Measurements from ENCODE around the gene ZDHHC22.

ZDHHC22 gene

DNA sequence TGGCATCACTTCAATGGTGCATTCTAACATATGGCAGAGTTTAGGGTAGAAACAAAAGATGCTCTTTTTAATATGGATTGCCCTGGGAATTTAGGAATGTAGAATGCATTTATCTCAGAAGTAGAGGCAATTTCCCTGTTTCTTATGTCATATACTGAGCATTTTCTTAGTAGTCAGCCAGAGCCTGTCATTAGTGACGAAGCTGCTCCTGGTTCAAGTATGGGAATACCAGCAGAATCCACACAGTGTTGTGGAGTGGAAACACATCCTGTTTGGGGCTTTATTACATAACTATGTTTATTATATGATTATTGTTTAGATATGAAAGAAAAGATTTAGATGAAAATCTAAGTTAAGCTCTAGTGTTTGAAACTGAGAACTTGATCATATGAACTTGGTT, 31.3 kb downstream of the ZDHHC22 start:
- TF ChIP-seq POLR2A (IDR thresholded peaks at IDR 0.05; ENCODE audit: low read depth, low read length): no peak
- FAIRE-seq (no peak), DNase-seq (ENCODE audit: insufficient read length, low spot score) (no peak)

DNA sequence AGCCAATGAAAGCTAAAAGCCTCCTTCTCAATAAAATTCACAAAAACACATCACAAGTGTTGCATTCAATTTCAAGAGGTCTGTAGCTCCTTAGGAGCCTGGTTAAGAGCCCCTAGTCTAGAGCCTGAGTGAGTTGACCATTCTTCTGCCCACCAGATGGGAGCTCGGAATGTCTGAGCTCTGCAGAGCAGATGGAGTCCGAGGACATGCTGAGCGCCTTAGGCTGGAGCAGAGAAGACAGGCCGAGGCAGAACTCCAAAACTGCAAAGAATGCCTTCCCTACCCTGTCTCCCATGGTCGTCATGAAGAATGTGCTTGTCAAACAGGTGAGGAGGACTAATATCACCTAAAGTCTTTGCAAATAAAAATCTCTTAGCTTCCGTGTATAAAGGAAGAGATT, 31.9 kb downstream of the ZDHHC22 start:
- FAIRE-seq: no peak
- no peak for DNase-seq (ENCODE audit: insufficient read length, low spot score)
- no peak for TF ChIP-seq POLR2A (IDR thresholded peaks at IDR 0.05; ENCODE audit: low read depth, low read length)

DNA sequence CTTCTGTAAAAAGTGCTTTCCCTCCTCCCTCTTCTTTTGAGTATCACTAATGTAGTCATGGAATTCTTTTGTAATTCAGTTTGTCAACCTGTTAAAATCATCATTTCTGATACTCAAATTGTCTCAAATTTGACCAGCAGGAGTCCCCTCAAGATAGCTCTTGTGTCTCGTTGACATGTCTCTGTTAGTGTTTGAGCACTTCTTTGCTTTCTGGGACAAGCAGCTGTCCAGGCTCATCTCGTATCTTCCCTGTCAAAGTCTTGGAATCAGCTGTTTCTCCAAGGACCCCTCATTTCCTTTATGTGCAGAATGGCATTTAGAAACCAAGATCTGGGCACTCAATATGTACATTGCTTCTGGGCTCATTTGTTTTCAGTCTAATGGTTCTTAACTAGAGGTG, 32.8 kb downstream of the ZDHHC22 start:
- no peak for TF ChIP-seq POLR2A (IDR thresholded peaks at IDR 0.05; ENCODE audit: low read depth, low read length)
- no peak for DNase-seq (ENCODE audit: insufficient read length, low spot score)
- FAIRE-seq: no peak

DNA sequence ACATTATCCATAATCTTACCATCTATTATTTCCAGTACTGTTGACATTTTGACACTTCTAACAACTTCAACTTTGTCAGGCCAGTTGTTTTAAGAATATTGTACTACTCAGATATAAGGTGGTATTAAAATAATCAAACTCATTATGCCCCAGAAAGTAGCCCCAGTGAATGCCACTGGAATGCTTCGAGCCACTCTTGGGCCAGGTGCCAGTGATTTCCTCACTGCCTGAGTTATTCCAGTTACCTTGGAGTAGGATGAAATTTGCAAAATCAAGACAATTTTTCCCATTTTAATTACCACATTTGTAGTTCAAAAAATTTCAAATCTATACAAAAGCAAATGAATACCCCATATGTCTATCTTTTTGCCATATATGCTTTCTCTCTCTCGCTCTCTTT, 34.4 kb downstream of the ZDHHC22 start:
- TF ChIP-seq POLR2A (IDR thresholded peaks at IDR 0.05; ENCODE audit: low read depth, low read length): no peak
- no peak for FAIRE-seq
- DNase-seq (ENCODE audit: insufficient read length, low spot score): no peak

DNA sequence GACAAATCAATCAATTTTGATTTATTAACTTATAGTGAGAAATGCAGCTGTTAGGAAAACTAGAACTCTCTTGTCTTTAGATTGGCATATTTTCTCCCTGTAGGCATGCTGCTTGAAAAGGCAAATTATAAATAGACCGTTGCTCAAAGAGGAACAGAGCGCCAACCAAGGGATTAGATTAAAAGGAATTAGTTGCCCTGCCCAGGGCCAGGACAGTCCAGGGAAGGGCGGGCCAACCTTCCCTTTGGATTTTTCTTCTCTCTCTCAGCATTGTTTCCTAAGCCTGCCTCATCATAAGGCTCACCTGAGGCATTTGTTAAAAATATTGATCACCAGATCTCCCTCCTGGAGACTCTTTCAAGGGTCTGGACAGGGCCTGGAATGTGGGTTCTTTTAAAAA, 34.9 kb downstream of the ZDHHC22 start:
- no peak for FAIRE-seq
- TF ChIP-seq POLR2A (IDR thresholded peaks at IDR 0.05; ENCODE audit: low read depth, low read length): no peak
- DNase-seq (ENCODE audit: insufficient read length, low spot score): no peak

DNA sequence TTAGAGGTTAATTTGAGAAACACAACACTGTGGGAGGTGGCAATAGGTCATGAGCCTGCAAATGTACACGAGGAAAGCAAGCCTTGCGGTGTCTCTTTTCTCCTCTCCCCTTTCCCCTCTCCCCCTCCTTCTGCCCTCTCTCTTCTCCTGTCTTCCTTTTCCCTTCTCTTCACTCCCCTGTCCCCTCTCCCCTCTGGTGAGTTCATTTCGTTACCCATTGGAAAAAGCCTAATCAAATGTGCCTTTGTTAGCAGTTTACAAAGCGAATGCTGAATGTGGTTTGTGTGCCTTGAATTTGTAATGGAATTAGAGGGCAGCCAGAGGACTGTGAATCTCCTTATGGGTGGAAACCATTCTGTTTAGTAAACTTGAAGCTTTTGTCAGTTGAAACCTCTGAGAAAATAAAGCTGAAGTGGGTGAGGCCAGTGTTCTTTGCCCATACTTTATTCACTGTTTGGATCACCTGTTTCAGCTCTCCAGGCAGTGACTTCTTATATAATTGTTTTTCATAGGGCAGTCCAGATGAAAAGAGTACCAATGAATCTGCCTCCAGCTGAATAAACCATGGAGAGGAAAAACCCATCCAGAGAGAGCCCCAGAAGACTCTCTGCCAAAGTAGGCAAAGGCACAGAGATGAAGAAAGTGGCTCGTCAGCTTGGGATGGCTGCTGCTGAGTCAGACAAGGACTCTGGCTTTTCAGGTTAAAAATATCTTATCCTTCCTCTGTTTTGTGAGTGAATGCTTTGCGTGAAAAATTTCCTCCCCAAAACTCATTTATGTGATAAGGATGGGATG, 36.2 kb downstream of the ZDHHC22 start:
- no peak for TF ChIP-seq POLR2A (IDR thresholded peaks at IDR 0.05; ENCODE audit: low read depth, low read length)
- DNase-seq (ENCODE audit: insufficient read length, low spot score) (no peak), FAIRE-seq (no peak)

DNA sequence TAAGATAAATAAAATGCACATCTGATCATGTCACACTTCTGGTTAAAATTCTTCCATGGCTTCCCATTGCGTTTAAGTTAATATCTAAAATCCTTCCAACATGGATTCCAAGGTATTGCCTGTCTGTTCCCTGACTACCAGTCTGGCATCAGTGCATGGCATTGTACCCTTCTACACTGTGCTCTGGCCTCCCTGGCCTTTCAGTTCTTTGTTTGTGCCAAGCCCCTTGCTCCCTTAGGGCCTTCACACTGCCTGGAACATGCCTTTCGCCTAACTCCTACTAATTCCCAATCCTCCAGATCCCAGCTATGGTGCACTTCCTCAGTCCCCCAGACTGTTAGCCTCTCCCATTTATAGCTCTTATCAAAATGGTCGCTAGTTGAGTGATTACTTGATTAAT, 37.2 kb downstream of the ZDHHC22 start:
- DNase-seq (ENCODE audit: insufficient read length, low spot score) (no peak), FAIRE-seq (no peak)
- TF ChIP-seq POLR2A (IDR thresholded peaks at IDR 0.05; ENCODE audit: low read depth, low read length): no peak

DNA sequence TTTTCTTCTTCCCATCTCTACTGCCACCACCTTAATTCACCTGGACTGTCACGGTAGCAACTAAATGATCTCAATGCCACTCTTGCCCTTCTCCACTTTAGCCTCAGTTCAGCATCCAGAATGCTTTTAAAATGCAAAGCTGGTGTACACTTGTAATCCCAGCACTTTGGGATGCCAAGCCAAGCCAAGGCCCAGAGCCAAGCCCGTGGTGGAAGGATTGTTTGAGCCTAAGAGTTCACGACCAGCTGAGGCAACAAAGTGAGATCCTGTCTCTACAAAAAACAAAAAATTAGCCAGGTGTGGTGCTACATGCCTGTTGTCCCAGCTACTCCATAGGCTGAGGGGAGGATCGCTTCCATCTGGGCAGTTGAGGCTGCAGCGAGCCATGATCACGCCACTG, 37.6 kb downstream of the ZDHHC22 start:
- TF ChIP-seq POLR2A (IDR thresholded peaks at IDR 0.05; ENCODE audit: low read depth, low read length): no peak
- no peak for DNase-seq (ENCODE audit: insufficient read length, low spot score)
- no peak for FAIRE-seq

DNA sequence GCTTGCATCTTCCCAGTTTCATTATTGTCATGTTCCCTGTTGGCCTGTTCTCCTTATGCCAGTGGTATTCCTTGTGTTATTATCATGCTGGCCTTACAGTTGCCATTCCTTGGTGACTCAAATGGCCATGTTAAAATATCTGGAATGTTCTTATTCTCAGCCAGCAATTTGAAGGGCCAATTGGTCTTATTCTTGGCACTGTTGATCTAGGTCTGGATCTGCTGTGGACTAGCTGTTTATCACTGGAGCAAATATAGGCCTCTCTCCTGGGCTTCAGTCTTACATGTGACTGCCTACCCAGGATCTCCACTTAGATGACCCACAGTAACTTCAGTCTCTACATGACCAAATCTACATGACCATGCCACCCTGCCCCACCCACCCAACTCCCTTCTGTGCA, 38.1 kb downstream of the ZDHHC22 start:
- FAIRE-seq: no peak

DNA sequence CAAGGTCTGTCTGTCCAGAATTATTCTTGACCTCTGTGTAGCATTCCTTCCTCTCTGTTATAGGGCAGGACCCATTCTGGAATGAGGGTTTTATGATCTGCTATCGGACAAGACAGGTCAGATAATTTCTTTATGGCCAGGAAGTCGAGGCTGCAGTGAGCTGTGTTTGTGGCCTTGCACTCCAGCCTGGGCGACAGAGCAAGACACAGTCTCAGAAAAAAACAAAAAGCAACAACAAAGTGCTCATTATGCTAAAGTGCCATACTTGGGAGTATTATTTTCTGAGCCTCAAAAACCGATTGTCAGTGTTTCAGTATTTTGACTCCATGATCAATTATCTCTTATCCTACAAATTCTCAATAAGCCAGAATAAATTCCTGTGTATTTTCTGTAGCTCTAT, 39.4 kb downstream of the ZDHHC22 start:
- FAIRE-seq (no peak), DNase-seq (ENCODE audit: insufficient read length, low spot score) (no peak)
- TF ChIP-seq POLR2A (IDR thresholded peaks at IDR 0.05; ENCODE audit: low read depth, low read length): no peak

More for the DNA sequence above, 38.1 kb downstream of the ZDHHC22 start:
- TF ChIP-seq POLR2A (IDR thresholded peaks at IDR 0.05; ENCODE audit: low read depth, low read length): no peak
- DNase-seq (ENCODE audit: insufficient read length, low spot score): no peak

DNA sequence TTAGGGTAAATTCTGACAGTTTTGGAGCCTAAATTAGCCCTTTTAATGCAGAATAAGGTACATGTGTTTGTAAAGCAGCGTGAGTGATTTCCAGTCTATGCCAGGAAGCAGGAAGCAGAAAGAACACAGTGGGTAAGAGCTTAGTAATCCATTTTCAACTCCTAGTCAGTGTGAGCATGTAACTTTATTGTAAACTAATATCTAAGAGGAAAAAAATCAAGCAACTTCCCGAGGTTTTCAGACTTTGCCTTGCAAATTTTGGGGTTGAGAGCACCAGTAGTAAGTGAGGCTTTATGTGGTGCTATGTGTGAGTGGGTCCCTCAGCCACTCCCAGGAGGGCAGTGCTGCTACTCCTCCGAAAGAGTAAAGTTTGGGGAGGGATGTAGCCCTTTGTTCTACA, 40.6 kb downstream of the ZDHHC22 start:
- no peak for TF ChIP-seq POLR2A (IDR thresholded peaks at IDR 0.05; ENCODE audit: low read depth, low read length)
- no peak for DNase-seq (ENCODE audit: insufficient read length, low spot score)
- no peak for FAIRE-seq

DNA sequence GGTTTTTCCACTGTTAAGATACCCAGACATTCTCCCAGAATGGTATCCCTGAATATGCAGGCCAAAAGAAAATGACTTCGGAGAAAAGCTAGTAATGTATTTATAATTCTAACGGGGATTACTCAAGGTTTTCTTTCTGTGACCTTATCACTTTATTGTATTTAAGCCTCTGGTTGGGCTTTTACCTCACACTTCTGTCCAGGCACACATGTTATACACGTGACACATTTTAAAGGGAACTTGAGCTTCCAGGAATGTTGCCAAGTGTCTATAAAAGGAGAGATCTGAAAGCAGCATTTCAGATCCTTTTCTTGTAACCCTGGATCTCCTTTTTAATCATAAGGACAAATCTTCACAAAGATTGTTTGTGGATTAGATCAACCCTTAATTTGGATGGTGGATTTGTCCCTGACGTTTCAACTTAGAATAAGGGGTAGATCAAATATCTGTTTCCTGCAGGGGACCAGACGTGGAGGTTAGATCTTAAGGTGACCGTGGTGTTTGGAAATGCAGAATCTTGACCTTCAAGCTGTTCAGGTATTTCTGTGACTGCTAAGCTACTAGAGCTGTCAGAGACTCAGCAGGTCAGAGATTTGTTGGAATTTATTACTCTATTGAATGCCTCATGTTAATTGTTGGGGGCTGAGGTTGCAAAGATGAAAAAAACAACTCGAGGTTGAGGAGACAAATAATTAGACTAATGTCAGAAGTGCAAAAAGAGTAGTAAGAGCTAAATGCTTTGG, 42.0 kb downstream of the ZDHHC22 start:
- no peak for FAIRE-seq

DNA sequence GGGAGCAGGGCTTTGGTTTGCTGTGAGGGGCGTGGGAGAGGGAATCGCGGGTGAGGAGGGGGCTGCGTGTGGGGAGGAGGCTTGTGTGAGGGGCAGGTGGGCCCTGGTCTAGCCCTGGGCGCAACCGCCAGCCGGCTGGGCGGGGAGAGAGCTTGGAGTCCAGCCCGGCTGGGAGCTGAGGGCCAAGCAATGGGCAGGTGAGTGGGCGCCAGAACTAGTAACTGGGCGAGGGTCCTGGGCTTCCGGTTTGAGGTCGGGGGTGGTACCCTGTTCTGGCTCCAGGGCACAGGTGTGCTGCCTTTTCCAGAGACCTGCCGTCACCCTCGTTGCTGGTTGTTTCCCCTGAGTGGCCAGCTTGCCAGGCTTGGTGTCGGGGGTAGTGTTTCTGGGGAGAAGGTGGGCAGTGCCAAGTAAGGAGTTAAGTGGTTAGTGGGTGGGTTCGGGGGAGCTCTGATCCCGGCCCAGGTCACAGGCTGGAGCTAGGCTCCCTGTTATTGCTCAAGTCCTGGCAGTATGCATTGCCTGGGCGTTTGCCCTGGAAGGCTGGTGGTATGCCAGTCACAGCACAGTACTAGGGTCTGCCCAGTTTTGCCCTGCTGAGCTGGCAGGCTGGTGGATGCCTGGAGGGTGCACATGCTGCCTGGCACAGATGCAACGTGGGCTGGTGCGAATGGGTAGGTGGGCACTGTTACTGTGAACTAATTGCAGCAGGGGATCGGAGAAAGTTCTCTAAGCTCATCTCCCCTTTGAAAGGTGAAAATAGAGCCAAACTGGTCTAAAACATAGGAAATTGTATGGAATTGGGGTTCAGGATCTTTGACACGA, 42.9 kb downstream of the ZDHHC22 start:
- DNase-seq (ENCODE audit: insufficient read length, low spot score): no peak
- no peak for FAIRE-seq
- TF ChIP-seq POLR2A (IDR thresholded peaks at IDR 0.05; ENCODE audit: low read depth, low read length): no peak

More for the DNA sequence above, 42.0 kb downstream of the ZDHHC22 start:
- no peak for TF ChIP-seq POLR2A (IDR thresholded peaks at IDR 0.05; ENCODE audit: low read depth, low read length)
- no peak for DNase-seq (ENCODE audit: insufficient read length, low spot score)

Data from H54 (cell line).